HCT116 (cell line): ENCODE results near the gene KDM3B.
A peak's percentile ranks its signal among the peaks of the same experiment; 100 is the strongest.

Source experiments
- CBX3 ChIP-seq: IDR thresholded peaks from 2 replicates; pipeline ENCODE4 v1.6.1; 2012; ENCODE audit warnings: low read depth
- CTCF ChIP-seq, 3 experiments: fragments of 200-600 bp in 1 of 3; sonication (generic) in 1 of 3; IDR thresholded peaks in 2 of 3; conservative IDR thresholded peaks in 1 of 3; 2 replicates each; pipeline ENCODE4 v1.5.1; 2012 to 2017; ENCODE audit warnings: low read depth in 2 of 3, low read length in 2 of 3, antibody characterized with exemption in 1 of 3, borderline replicate concordance in 1 of 3, control low read depth in 1 of 3, mild to moderate bottlenecking in 1 of 3, mixed read lengths in 1 of 3, mixed run types in 1 of 3, moderate library complexity in 1 of 3; ENCODE audit not compliant: insufficient read depth in 1 of 3
- EGR1 ChIP-seq: IDR thresholded peaks from 2 replicates; pipeline ENCODE4 v1.6.1; 2012; ENCODE audit warnings: low read depth
- EZH2 ChIP-seq: fragments of 200-600 bp; sonication (generic); IDR thresholded peaks from 2 replicates; pipeline ENCODE4 v1.6.1; 2017; ENCODE audit warnings: antibody characterized with exemption, mixed run types
- JUND ChIP-seq: IDR thresholded peaks from 2 replicates; pipeline ENCODE4 v1.6.1; 2012
- POLR2A ChIP-seq: IDR thresholded peaks from 2 replicates; pipeline ENCODE4 v1.7.0; 2011; ENCODE audit warnings: borderline replicate concordance; ENCODE audit not compliant: insufficient read depth, insufficient read length; ENCODE audit errors: extremely low read depth
- RAD21 ChIP-seq: IDR thresholded peaks from 2 replicates; pipeline ENCODE4 v1.6.1; 2012; ENCODE audit warnings: low read depth, mild to moderate bottlenecking
- SP1 ChIP-seq: IDR thresholded peaks from 2 replicates; pipeline ENCODE4 v1.6.1; 2012; ENCODE audit warnings: low read depth
- ZFX ChIP-seq: fragments of 450-650 bp; IDR thresholded peaks from 2 replicates; pipeline ENCODE4 v1.6.1; 2017
- ZNF274 ChIP-seq: fragments of 200-500 bp; sonication (Bioruptor generic); IDR thresholded peaks from 2 replicates; pipeline ENCODE4 v1.6.1; 2014; ENCODE audit warnings: mild to moderate bottlenecking, low read depth, low read length, inconsistent platforms

GRCh38 chr5:138352722-138353559 is 456 bp downstream of the KDM3B start:
- TF ChIP-seq JUND (no peak), SP1 (no peak), EZH2 (no peak), ZNF274 (no peak), CTCF (IDR thresholded peaks at IDR 0.05 in 2 of 3, conservative IDR thresholded peaks at IDR 0.05 in 1 of 3; ENCODE audit: borderline replicate concordance in 1 of 3, insufficient read depth in 1 of 3, low read depth in 2 of 3, low read length in 2 of 3) (peak; percentile 30 to 56 (median 30); a peak in 3 of 6 replicates), ZFX (peak; percentile 100), POLR2A (no peak), EGR1 (no peak), RAD21 (no peak), CBX3 (no peak)
